Osteoblast (primary cell): ENCODE measurements around the gene FARP1. TPM values are rescaled to one million over a fixed set of nuclear protein-coding genes. Genes with fewer than 3 reads are reported as not detected.

Experiments
- DNase-seq: peaks from one replicate; pipeline ENCODE4 v3.0.0; 2011; ENCODE audit warnings: low spot score, mixed read lengths; ENCODE audit not compliant: insufficient read length; ENCODE audit errors: missing footprints
- H2AFZ ChIP-seq: 2 replicates; pipeline ENCODE4 v1.6.0; 2011; ENCODE audit warnings: mild to moderate bottlenecking, low read length
- H3K27ac ChIP-seq: 2 replicates; pipeline ENCODE4 v1.5.1; 2011; ENCODE audit warnings: mild to moderate bottlenecking, low read depth, low read length, moderate library complexity
- H3K27me3 ChIP-seq: 2 replicates; pipeline ENCODE4 v1.6.0; 2012; ENCODE audit warnings: mild to moderate bottlenecking, control low read depth, inconsistent platforms, low read length, moderate library complexity; ENCODE audit not compliant: insufficient read depth
- H3K36me3 ChIP-seq: 2 replicates; pipeline ENCODE4 v1.5.1; 2011; ENCODE audit warnings: mild to moderate bottlenecking, low read length, control low read depth, moderate library complexity; ENCODE audit not compliant: insufficient read depth
- H3K4me1 ChIP-seq: 2 replicates; pipeline ENCODE4 v1.5.1; 2011; ENCODE audit warnings: mild to moderate bottlenecking, low read length, control low read depth, moderate library complexity; ENCODE audit not compliant: insufficient read depth
- H3K4me2 ChIP-seq: 2 replicates; pipeline ENCODE4 v1.6.0; 2011; ENCODE audit warnings: mild to moderate bottlenecking, low read length; ENCODE audit not compliant: insufficient read depth
- H3K4me3 ChIP-seq: fragments of 200-600 bp; sonication (generic); 3 replicates; pipeline ENCODE4 v1.5.1; 2012; ENCODE audit warnings: mild to moderate bottlenecking, low read length, inconsistent platforms; ENCODE audit not compliant: insufficient read depth
- H3K79me2 ChIP-seq: 2 replicates; pipeline ENCODE4 v1.6.0; 2012; ENCODE audit warnings: mild to moderate bottlenecking, low read length, control low read depth, inconsistent platforms; ENCODE audit not compliant: insufficient read depth
- H3K9me3 ChIP-seq: 2 replicates; pipeline ENCODE4 v1.5.1; 2011; ENCODE audit warnings: low read depth, low read length, control low read depth
- H4K20me1 ChIP-seq: 2 replicates; pipeline ENCODE4 v1.6.0; 2012; ENCODE audit warnings: mild to moderate bottlenecking, low read length, control low read depth; ENCODE audit not compliant: insufficient read depth
- total RNA-seq: library from RNA; depleted of rRNA; stranded (reverse); fragments of >200 nt; gene quantifications from 2 replicates; pipeline ENCODE4 v1.2.3, GENCODE V29; 2012
- TF ChIP-seq, protein P1 (sequence below): IDR thresholded peaks from 2 replicates; pipeline ENCODE4 v1.5.1; 2011; ENCODE audit warnings: mild to moderate bottlenecking, low read depth, low read length, moderate library complexity; ENCODE audit errors: extremely low read depth

Gene FARP1
- total RNA-seq, 1 donor, result 36.2 TPM

DNA sequence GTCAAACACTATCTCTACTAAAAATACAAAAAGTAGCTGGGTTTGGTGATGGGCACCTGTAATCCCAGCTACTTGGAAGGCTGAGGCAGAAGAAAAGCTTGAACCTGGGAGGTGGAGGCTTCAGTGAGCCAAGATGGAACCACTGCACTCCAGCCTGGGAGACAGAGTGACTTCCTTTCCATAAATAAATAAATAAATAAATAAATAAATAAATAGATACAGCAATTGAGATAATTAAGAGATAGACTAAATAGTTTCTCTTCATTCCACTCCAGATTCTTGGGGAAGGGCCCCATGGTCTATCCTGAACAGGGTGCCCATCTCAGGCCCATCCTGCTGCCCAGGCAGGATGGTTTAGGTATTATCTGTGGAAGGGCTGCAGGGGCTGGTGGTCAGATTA is 24.0 kb upstream of the FARP1 start:
- DNase-seq, result no peak
- no peaks in the 10 kb centered on the region for H3K79me2 ChIP-seq
- no peaks in the 10 kb centered on the region for H4K20me1 ChIP-seq
- H3K9me3 ChIP-seq, result no peaks in the 10 kb centered on the region
- H3K27me3 ChIP-seq, result no peaks in the 10 kb centered on the region
- TF ChIP-seq, protein P1, sequence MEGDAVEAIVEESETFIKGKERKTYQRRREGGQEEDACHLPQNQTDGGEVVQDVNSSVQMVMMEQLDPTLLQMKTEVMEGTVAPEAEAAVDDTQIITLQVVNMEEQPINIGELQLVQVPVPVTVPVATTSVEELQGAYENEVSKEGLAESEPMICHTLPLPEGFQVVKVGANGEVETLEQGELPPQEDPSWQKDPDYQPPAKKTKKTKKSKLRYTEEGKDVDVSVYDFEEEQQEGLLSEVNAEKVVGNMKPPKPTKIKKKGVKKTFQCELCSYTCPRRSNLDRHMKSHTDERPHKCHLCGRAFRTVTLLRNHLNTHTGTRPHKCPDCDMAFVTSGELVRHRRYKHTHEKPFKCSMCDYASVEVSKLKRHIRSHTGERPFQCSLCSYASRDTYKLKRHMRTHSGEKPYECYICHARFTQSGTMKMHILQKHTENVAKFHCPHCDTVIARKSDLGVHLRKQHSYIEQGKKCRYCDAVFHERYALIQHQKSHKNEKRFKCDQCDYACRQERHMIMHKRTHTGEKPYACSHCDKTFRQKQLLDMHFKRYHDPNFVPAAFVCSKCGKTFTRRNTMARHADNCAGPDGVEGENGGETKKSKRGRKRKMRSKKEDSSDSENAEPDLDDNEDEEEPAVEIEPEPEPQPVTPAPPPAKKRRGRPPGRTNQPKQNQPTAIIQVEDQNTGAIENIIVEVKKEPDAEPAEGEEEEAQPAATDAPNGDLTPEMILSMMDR, result no peak
- no peak overlapping the region for H3K4me2 ChIP-seq
- H3K4me3 ChIP-seq, result no peak overlapping the region
- no peak overlapping the region for H3K27ac ChIP-seq
- H2AFZ ChIP-seq, result no peak overlapping the region
- no peaks in the 10 kb centered on the region for H3K4me1 ChIP-seq
- no peaks in the 10 kb centered on the region for H3K36me3 ChIP-seq

DNA sequence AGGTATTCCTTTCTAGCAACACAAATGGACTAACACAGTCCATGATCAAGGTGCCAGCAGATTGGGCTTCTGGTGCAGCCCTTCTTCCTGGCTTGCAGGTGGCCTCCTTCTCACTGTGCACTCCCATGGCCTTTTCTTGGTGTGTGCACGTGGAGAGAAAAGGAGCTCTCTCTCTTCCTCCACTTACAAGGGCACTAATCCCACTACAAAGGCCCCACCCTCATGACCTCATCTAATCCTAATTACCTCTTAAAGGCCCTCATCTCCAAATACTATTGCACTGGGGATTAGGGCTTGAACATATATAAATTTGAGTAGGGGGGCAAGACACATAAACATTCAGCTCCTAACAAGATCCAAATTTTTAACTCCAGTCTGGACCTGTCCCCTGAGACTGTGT is 19.7 kb upstream of the FARP1 start:
- Histone ChIP-seq H4K20me1 (no peaks in the 10 kb centered on the region), H3K36me3 (no peaks in the 10 kb centered on the region), H3K79me2 (no peaks in the 10 kb centered on the region), H3K27me3 (no peaks in the 10 kb centered on the region), H3K27ac (no peak overlapping the region), H3K4me2 (no peak overlapping the region), H2AFZ (no peak overlapping the region), H3K4me1 (no peaks in the 10 kb centered on the region), H3K4me3 (no peak overlapping the region), H3K9me3 (no peaks in the 10 kb centered on the region)
- no peak for DNase-seq
- TF ChIP-seq, protein P1, result no peak

DNA sequence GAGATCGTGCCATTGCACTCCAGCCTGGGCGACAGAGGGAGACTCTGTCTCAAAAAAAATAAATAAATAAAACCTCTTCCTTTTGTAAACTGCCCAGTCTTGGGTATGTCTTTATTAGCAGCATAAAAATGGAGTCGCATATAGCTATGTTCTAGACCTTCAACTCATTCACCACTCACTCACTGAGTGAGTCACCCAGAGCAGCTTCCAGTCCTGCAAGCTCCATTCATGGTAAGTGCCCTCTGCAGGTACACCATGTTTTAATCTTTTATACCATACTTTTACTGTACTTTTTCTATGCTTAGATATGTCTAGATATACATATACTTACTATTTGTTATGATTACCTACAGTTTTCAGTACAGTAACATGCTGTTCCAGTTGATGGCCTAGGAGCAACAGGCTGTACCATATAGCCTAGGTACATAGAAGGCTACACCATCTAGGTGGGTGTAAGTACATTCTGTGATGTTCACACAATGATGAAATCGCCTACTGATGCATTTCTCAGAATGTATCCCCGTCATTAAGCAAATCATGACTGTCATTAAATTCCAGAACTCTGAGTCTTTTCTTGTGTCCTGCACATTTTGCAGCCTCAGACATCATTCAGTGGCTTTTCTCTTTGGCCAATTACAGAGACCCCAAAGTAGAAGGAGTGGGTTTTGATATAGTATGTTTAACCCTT is 13.7 kb upstream of the FARP1 start:
- TF ChIP-seq, protein P1, result no peak
- no peaks in the 10 kb centered on the region for H3K36me3 ChIP-seq
- DNase-seq, result no peak

DNA sequence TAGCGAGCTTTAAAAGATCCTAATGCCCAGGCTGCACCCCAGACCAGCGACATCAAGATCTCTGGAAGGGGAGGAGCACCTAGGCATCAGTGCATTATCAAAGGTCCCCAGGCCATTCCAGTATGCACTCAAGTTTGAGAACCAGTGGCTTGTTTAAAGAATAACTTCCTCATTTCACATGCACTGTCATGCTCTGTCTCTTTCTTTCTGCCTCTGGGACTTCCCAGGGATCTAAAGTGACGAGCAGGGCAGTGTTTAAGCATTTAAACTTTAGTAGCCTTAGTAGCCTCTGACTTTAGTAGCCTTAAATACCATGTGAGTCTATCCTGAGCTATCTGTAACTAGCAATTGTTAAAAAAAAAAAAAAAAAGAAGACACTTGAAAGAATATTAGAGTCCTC is 8.9 kb upstream of the FARP1 start:
- H3K4me1 ChIP-seq, result peaks cover 5% of the 10 kb centered on the region
- no peaks in the 10 kb centered on the region for H3K9me3 ChIP-seq
- no peaks in the 10 kb centered on the region for H3K79me2 ChIP-seq
- no peaks in the 10 kb centered on the region for H3K27me3 ChIP-seq
- TF ChIP-seq, protein P1, result no peak
- H3K27ac ChIP-seq, result no peak overlapping the region
- no peak overlapping the region for H2AFZ ChIP-seq
- H4K20me1 ChIP-seq, result no peaks in the 10 kb centered on the region
- no peaks in the 10 kb centered on the region for H3K36me3 ChIP-seq
- no peak overlapping the region for H3K4me3 ChIP-seq
- no peak for DNase-seq
- H3K4me2 ChIP-seq, result no peak overlapping the region

More for the DNA sequence above, 13.7 kb upstream of the FARP1 start:
- H3K4me1 ChIP-seq, result peaks cover 5% of the 10 kb centered on the region
- no peak overlapping the region for H2AFZ ChIP-seq
- H3K4me2 ChIP-seq, result no peak overlapping the region
- no peaks in the 10 kb centered on the region for H3K9me3 ChIP-seq
- H3K4me3 ChIP-seq, result no peak overlapping the region
- no peaks in the 10 kb centered on the region for H3K79me2 ChIP-seq
- H3K27me3 ChIP-seq, result no peaks in the 10 kb centered on the region
- no peaks in the 10 kb centered on the region for H4K20me1 ChIP-seq
- H3K27ac ChIP-seq, result no peak overlapping the region
